ENCODE data around the gene KLHL21. TPM values are rescaled to one million over a fixed set of nuclear protein-coding genes. Genes with fewer than 3 reads are reported as not detected.

Gene KLHL21
- total and polyA plus RNA-seq, 9 of the 15 experiments (the other 6 are each of a cell fraction or from before 2014, with no cell fraction given): 2.1 to 42.1 (median 17.5) TPM

GRCh38 chr1:6580119-6580592, 22.5 kb downstream of the KLHL21 start (continued):
- TF ChIP-seq POLR2G (IDR thresholded peaks at IDR 0.05; ENCODE audit: low read depth, low read length) (peak; percentile 9; the same call in 1 of the 2 replicates), DIDO1 (tag; IDR thresholded peaks at IDR 0.05; ENCODE audit: low read depth) (0 out of 2 replicates have a peak, but pooled peaks have one; percentile 14), ARID2 (IDR thresholded peaks at IDR 0.05) (no peak), CAMTA2 (CRISPR knock-in tag; conservative IDR thresholded peaks at IDR 0.05) (0 out of 2 replicates have a peak, but pooled peaks have one; percentile 67), ELF2 (CRISPR knock-in tag; IDR thresholded peaks at IDR 0.05) (peak; percentile 68), CHD1 (IDR thresholded peaks at IDR 0.05; ENCODE audit: low read length) (peak; percentile 61), SRF (CRISPR knock-in tag; IDR thresholded peaks at IDR 0.05) (no peak), ZNF583 (CRISPR knock-in tag; IDR thresholded peaks at IDR 0.05) (no peak), E2F4 (CRISPR knock-in tag; IDR thresholded peaks at IDR 0.05; ENCODE audit: low read depth) (no peak), TRIM25 (IDR thresholded peaks at IDR 0.05; ENCODE audit: borderline replicate concordance) (no peak), ZBTB49 (CRISPR knock-in tag; IDR thresholded peaks at IDR 0.05; ENCODE audit: borderline replicate concordance) (no peak)
- TF ChIP-seq, protein P1, sequence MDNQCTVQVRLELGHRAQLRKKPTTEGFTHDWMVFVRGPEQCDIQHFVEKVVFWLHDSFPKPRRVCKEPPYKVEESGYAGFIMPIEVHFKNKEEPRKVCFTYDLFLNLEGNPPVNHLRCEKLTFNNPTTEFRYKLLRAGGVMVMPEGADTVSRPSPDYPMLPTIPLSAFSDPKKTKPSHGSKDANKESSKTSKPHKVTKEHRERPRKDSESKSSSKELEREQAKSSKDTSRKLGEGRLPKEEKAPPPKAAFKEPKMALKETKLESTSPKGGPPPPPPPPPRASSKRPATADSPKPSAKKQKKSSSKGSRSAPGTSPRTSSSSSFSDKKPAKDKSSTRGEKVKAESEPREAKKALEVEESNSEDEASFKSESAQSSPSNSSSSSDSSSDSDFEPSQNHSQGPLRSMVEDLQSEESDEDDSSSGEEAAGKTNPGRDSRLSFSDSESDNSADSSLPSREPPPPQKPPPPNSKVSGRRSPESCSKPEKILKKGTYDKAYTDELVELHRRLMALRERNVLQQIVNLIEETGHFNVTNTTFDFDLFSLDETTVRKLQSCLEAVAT (IDR thresholded peaks at IDR 0.05): peak in 1 of 2 experiments; percentile 16; a peak in 1 of 4 replicates
- TF ChIP-seq, protein P2, sequence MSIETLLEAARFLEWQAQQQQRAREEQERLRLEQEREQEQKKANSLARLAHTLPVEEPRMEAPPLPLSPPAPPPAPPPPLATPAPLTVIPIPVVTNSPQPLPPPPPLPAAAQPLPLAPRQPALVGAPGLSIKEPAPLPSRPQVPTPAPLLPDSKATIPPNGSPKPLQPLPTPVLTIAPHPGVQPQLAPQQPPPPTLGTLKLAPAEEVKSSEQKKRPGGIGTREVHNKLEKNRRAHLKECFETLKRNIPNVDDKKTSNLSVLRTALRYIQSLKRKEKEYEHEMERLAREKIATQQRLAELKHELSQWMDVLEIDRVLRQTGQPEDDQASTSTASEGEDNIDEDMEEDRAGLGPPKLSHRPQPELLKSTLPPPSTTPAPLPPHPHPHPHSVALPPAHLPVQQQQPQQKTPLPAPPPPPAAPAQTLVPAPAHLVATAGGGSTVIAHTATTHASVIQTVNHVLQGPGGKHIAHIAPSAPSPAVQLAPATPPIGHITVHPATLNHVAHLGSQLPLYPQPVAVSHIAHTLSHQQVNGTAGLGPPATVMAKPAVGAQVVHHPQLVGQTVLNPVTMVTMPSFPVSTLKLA (conservative IDR thresholded peaks at IDR 0.05): peak; percentile 20; a peak in 3 of 4 replicates
- TF ChIP-seq, protein P3, sequence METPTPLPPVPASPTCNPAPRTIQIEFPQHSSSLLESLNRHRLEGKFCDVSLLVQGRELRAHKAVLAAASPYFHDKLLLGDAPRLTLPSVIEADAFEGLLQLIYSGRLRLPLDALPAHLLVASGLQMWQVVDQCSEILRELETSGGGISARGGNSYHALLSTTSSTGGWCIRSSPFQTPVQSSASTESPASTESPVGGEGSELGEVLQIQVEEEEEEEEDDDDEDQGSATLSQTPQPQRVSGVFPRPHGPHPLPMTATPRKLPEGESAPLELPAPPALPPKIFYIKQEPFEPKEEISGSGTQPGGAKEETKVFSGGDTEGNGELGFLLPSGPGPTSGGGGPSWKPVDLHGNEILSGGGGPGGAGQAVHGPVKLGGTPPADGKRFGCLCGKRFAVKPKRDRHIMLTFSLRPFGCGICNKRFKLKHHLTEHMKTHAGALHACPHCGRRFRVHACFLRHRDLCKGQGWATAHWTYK (CRISPR knock-in tag; IDR thresholded peaks at IDR 0.05): 0 out of 2 replicates have a peak, but pooled peaks have one; percentile 59
- TF ChIP-seq, protein P4, sequence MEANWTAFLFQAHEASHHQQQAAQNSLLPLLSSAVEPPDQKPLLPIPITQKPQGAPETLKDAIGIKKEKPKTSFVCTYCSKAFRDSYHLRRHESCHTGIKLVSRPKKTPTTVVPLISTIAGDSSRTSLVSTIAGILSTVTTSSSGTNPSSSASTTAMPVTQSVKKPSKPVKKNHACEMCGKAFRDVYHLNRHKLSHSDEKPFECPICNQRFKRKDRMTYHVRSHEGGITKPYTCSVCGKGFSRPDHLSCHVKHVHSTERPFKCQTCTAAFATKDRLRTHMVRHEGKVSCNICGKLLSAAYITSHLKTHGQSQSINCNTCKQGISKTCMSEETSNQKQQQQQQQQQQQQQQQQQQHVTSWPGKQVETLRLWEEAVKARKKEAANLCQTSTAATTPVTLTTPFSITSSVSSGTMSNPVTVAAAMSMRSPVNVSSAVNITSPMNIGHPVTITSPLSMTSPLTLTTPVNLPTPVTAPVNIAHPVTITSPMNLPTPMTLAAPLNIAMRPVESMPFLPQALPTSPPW (CRISPR knock-in tag; IDR thresholded peaks at IDR 0.05): peak; percentile 8; the same call in 1 of the 2 replicates
